ENCODE measurements around the gene DCLK1. TPM values are rescaled to one million over a fixed set of nuclear protein-coding genes. Genes with fewer than 3 reads are reported as not detected.

Gene DCLK1
- total RNA-seq, 1 donor from 2014 or later = 22.4 TPM

DNA sequence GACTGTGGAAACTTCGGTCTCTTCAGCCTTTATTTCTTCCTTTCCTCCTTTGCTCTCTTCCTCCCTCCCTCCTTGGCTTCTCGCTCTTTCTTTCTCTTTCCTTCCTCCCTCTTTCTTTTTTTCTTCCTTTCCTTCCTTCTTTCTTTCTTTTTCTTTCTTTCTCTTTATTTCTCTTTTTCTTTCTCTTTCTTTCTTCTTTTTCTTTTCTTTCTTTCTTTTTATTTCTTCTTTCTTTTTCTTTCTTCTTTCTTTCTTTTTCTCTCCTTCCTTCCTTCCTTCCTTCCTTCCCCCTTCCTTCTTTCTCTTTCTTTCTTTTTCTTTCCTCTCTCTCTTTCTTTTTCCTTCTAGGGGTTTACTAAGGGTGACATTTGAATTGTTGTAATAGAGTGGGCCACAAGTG, 364.5 kb downstream of the DCLK1 start:
- no peak for DNase-seq (ENCODE audit: low read depth, low spot score)
- Mint-ChIP-seq H3K27ac (ENCODE audit: unreplicated experiment) (peak overlapping the region; percentile 81), H3K4me3 (no peak overlapping the region), H3K27me3 (ENCODE audit: low read depth) (peaks cover 2% of the 10 kb centered on the region), H3K36me3 (ENCODE audit: low read depth) (no peaks in the 10 kb centered on the region), H3K9me3 (no peaks in the 10 kb centered on the region), H3K4me1 (no peaks in the 10 kb centered on the region)
- TF ChIP-seq, protein P1, sequence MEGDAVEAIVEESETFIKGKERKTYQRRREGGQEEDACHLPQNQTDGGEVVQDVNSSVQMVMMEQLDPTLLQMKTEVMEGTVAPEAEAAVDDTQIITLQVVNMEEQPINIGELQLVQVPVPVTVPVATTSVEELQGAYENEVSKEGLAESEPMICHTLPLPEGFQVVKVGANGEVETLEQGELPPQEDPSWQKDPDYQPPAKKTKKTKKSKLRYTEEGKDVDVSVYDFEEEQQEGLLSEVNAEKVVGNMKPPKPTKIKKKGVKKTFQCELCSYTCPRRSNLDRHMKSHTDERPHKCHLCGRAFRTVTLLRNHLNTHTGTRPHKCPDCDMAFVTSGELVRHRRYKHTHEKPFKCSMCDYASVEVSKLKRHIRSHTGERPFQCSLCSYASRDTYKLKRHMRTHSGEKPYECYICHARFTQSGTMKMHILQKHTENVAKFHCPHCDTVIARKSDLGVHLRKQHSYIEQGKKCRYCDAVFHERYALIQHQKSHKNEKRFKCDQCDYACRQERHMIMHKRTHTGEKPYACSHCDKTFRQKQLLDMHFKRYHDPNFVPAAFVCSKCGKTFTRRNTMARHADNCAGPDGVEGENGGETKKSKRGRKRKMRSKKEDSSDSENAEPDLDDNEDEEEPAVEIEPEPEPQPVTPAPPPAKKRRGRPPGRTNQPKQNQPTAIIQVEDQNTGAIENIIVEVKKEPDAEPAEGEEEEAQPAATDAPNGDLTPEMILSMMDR (conservative IDR thresholded peaks at IDR 0.05) = no peak

DNA sequence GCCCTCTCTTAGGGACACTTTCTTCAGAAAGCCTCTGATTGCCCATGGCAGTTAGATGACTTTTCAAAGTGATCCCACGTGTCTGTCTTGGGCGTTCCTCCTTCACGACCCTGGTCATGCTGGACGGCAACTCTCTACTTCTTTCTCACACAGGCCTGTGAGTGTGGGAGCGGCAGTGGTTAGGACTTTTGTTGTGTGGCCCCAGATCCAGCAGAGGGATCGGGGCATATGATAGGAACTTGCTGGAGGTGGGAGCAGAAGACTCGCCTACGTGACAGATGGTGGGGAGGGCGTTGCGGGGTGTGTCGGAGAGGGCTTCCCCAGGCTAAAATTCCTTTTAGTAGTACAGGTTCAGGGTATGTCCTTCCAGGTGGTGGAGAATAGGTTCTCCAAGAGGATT, 365.2 kb downstream of the DCLK1 start:
- TF ChIP-seq, protein P1 (conservative IDR thresholded peaks at IDR 0.05) = no peak
- H3K27me3 Mint-ChIP-seq (ENCODE audit: low read depth) = peaks cover 2% of the 10 kb centered on the region
- no peak for DNase-seq (ENCODE audit: low read depth, low spot score)
- H3K36me3 Mint-ChIP-seq (ENCODE audit: low read depth) = no peaks in the 10 kb centered on the region
- no peak overlapping the region for H3K27ac Mint-ChIP-seq (ENCODE audit: unreplicated experiment)
- no peaks in the 10 kb centered on the region for H3K9me3 Mint-ChIP-seq
- no peak overlapping the region for H3K4me3 Mint-ChIP-seq
- H3K4me1 Mint-ChIP-seq = no peaks in the 10 kb centered on the region

DNA sequence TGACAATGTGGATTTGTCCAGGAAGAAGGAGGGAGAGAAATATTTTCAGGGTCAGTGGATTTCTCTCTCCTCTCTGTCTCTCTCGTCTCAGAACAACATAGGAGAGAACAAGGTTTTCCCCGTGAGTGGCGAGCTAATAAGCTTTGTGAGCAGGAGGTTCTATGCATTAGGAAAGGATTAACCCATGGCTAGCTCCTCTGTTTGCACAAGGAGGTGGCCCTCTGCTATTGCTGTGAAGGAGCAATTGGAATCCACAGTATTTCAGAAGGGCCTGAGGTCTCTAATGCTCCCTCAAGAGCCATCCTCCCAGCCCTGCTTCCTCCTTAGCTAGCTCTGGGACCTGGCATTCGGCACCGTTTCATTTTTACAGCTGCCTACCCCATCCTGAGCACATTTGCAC, 365.8 kb downstream of the DCLK1 start:
- peaks cover 2% of the 10 kb centered on the region for H3K27me3 Mint-ChIP-seq (ENCODE audit: low read depth)

GRCh38 chr13:35764326-35765015, 366.7 kb downstream of the DCLK1 start:
- no peaks in the 10 kb centered on the region for H3K9me3 Mint-ChIP-seq
- no peaks in the 10 kb centered on the region for H3K4me1 Mint-ChIP-seq
- H3K27ac Mint-ChIP-seq (ENCODE audit: unreplicated experiment) = no peak overlapping the region
- H3K36me3 Mint-ChIP-seq (ENCODE audit: low read depth) = no peaks in the 10 kb centered on the region
- H3K27me3 Mint-ChIP-seq (ENCODE audit: low read depth) = peaks cover 6% of the 10 kb centered on the region
- DNase-seq (ENCODE audit: low read depth, low spot score) = no peak
- TF ChIP-seq, protein P1 (conservative IDR thresholded peaks at IDR 0.05) = no peak
- H3K4me3 Mint-ChIP-seq = no peak overlapping the region

More for the DNA sequence above, 365.8 kb downstream of the DCLK1 start:
- Mint-ChIP-seq H3K4me3 (no peak overlapping the region), H3K9me3 (no peaks in the 10 kb centered on the region), H3K4me1 (no peaks in the 10 kb centered on the region), H3K36me3 (ENCODE audit: low read depth) (no peaks in the 10 kb centered on the region), H3K27ac (ENCODE audit: unreplicated experiment) (no peak overlapping the region)
- TF ChIP-seq, protein P1 (conservative IDR thresholded peaks at IDR 0.05) = no peak
- DNase-seq (ENCODE audit: low read depth, low spot score) = no peak

DNA sequence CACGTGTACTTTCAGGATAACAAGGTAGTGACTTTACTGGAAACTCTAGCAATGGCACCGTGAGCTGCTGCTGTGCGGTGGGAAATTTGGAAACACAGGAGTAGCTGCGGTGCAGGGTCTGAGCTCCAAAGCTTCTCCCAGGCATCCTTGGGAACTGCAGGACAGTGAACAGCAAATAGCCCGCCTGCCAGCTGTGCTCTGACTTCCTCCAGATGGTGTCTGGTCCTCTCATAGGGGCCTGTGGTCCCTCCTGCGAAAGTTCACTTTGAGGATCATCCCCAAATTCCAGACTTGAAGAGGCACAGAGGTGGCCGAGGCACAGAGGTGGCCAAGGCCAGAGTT, 367.4 kb downstream of the DCLK1 start:
- Mint-ChIP-seq H3K27ac (ENCODE audit: unreplicated experiment) (no peak overlapping the region), H3K4me3 (no peak overlapping the region), H3K4me1 (no peaks in the 10 kb centered on the region), H3K27me3 (ENCODE audit: low read depth) (peaks cover 7% of the 10 kb centered on the region), H3K9me3 (no peaks in the 10 kb centered on the region), H3K36me3 (ENCODE audit: low read depth) (no peaks in the 10 kb centered on the region)
- TF ChIP-seq, protein P1 (conservative IDR thresholded peaks at IDR 0.05) = no peak
- no peak for DNase-seq (ENCODE audit: low read depth, low spot score)
